ENCODE results near the gene MPDZ.

The MPDZ gene

GRCh38 chr9:13146840-13147239, 132.7 kb downstream of the MPDZ start:
- no peak for DNase-seq (ENCODE audit: low read depth)
- TF ChIP-seq, protein P1, sequence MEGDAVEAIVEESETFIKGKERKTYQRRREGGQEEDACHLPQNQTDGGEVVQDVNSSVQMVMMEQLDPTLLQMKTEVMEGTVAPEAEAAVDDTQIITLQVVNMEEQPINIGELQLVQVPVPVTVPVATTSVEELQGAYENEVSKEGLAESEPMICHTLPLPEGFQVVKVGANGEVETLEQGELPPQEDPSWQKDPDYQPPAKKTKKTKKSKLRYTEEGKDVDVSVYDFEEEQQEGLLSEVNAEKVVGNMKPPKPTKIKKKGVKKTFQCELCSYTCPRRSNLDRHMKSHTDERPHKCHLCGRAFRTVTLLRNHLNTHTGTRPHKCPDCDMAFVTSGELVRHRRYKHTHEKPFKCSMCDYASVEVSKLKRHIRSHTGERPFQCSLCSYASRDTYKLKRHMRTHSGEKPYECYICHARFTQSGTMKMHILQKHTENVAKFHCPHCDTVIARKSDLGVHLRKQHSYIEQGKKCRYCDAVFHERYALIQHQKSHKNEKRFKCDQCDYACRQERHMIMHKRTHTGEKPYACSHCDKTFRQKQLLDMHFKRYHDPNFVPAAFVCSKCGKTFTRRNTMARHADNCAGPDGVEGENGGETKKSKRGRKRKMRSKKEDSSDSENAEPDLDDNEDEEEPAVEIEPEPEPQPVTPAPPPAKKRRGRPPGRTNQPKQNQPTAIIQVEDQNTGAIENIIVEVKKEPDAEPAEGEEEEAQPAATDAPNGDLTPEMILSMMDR (IDR thresholded peaks at IDR 0.05; ENCODE audit: control insufficient read depth, extremely low read depth, insufficient read depth) = no peak

GRCh38 chr9:13145340-13145739, 134.2 kb downstream of the MPDZ start:
- no peak overlapping the region for H3K4me3 ChIP-seq (ENCODE audit: low read depth, low read length)
- TF ChIP-seq, protein P1 (IDR thresholded peaks at IDR 0.05; ENCODE audit: control insufficient read depth, extremely low read depth, insufficient read depth) = no peak
- DNase-seq (ENCODE audit: low read depth) = no peak

More at GRCh38 chr9:13146840-13147239, 132.7 kb downstream of the MPDZ start:
- no peak overlapping the region for H3K4me3 ChIP-seq (ENCODE audit: low read depth, low read length)

GRCh38 chr9:13144166-13144775, 135.2 kb downstream of the MPDZ start:
- DNase-seq (ENCODE audit: low read depth) = no peak
- TF ChIP-seq, protein P1 (IDR thresholded peaks at IDR 0.05; ENCODE audit: control insufficient read depth, extremely low read depth, insufficient read depth) = no peak
- H3K4me3 ChIP-seq (ENCODE audit: low read depth, low read length) = no peak overlapping the region

DNA sequence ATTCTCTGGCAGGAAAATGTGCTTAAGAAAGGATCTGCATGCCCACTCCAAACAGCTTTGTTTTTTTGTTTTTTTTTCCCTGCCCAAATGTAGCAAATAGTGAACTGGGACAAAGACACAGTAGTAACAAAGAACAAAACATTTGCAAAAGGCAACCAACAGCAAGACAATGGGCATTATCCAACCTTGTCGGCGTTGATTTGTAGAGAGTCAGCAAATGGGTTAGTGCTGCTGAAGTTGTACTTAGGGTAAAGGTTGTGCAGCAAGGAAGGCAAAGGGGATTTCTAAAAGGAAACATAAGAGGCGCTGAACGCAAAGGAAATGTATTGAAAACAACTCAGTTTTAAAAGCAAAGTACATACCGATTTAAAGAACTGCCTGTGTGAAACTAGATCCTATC, 136.2 kb downstream of the MPDZ start:
- no peak overlapping the region for H3K4me3 ChIP-seq (ENCODE audit: low read depth, low read length)

GRCh38 chr9:13142776-13143175, 136.7 kb downstream of the MPDZ start:
- H3K4me3 ChIP-seq (ENCODE audit: low read depth, low read length) = no peak overlapping the region
- DNase-seq (ENCODE audit: low read depth) = no peak
- TF ChIP-seq, protein P1 (IDR thresholded peaks at IDR 0.05; ENCODE audit: control insufficient read depth, extremely low read depth, insufficient read depth) = no peak

More for the DNA sequence above, 136.2 kb downstream of the MPDZ start:
- no peak for DNase-seq (ENCODE audit: low read depth)
- TF ChIP-seq, protein P1 (IDR thresholded peaks at IDR 0.05; ENCODE audit: control insufficient read depth, extremely low read depth, insufficient read depth) = no peak

- TF ChIP-seq, protein P1 (IDR thresholded peaks at IDR 0.05; ENCODE audit: control insufficient read depth, extremely low read depth, insufficient read depth) = no peak
- DNase-seq (ENCODE audit: low read depth) = peak; percentile 95
- peak overlapping the region; percentile 34 for H3K4me3 ChIP-seq (ENCODE audit: low read depth, low read length)
These were observed 137.9 kb downstream of the MPDZ start for GRCh38 chr9:13141629-13142028.
